Skeletal muscle satellite cell (primary cell): Measurements from ENCODE around the gene CABP7. TPM values are rescaled to one million over a fixed set of nuclear protein-coding genes. Genes with fewer than 3 reads are reported as not detected.
A peak's percentile ranks its signal among the peaks of the same experiment; 100 is the strongest.

ENCODE experiments used
- H3K27me3 ChIP-seq: 2 replicates; pipeline ENCODE4 v1.7.0; 2013; ENCODE audit warnings: low read length; ENCODE audit not compliant: control insufficient read depth, insufficient read depth
- H3K36me3 ChIP-seq: 2 replicates; pipeline ENCODE4 v1.7.0; 2013; ENCODE audit warnings: mild to moderate bottlenecking, control low read depth, low read length; ENCODE audit not compliant: insufficient read depth
- H3K4me1 ChIP-seq: 2 replicates; pipeline ENCODE4 v1.7.0; 2013; ENCODE audit warnings: low read length; ENCODE audit not compliant: control insufficient read depth, insufficient read depth
- H3K4me2 ChIP-seq: 2 replicates; pipeline ENCODE4 v1.7.0; 2013; ENCODE audit warnings: mild to moderate bottlenecking, low read length
- H3K4me3 ChIP-seq: 2 replicates; pipeline ENCODE4 v1.7.0; 2013; ENCODE audit warnings: low read length
- H3K9ac ChIP-seq: 2 replicates; pipeline ENCODE4 v1.7.0; 2013; ENCODE audit warnings: mild to moderate bottlenecking, low read depth, low read length, moderate library complexity
- H3K9me3 ChIP-seq: replicated peaks from 2 replicates; pipeline ENCODE4 v1.7.0; 2013; ENCODE audit warnings: mild to moderate bottlenecking, control low read depth, low read length
- total RNA-seq: library from RNA; depleted of rRNA; stranded (reverse); fragments of >200 nt; gene quantifications from 2 replicates; pipeline ENCODE4 v1.2.3, GENCODE V29; 2012; rRNA removed

The CABP7 gene
- not detected in 2 replicates for total RNA-seq

GRCh38 chr22:29719899-29720645 lies at the start of gene CABP7:
Gene CABP7, plus strand, starts transcription at chr22:29720003. Its CDS starts 422 bp downstream, at chr22:29720425.
- Histone ChIP-seq H3K36me3 (no peaks in the 10 kb centered on the region), H3K4me3 (no peak within 1 kb of the TSS), H3K4me1 (no peaks in the 10 kb centered on the region), H3K9ac (no peak within 1 kb of the TSS), H3K4me2 (peak within 1 kb of the TSS; percentile 62), H3K27me3 (peaks cover 71% of the 10 kb centered on the region), H3K9me3 (no peaks in the 10 kb centered on the region)

DNA sequence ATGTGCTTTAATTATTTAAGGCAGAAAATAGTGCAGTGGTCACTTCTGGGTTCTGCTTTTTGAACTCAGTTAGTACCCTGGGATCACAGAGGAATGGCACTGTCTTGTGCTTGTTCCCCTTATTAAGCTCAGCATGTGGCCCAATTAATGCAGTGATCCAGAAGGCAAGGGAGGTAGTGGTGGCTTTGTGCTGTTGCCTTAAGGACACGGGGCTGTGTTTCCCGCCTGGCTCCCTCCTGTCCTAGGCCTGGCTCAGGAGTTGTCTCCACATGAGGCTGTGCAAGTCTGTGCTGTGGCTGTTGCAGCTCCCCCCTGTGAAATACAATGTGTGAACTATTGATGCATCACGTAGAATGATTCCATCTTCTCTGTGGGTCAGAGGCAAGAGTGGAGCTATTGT lies 49.2 kb upstream of the CABP7 start:
- H3K4me1 ChIP-seq = no peaks in the 10 kb centered on the region
- peaks cover 69% of the 10 kb centered on the region for H3K36me3 ChIP-seq
- H3K27me3 ChIP-seq = no peaks in the 10 kb centered on the region
- no peak overlapping the region for H3K4me3 ChIP-seq
- no peak overlapping the region for H3K9ac ChIP-seq
- no peak overlapping the region for H3K4me2 ChIP-seq
- H3K9me3 ChIP-seq = no peaks in the 10 kb centered on the region

DNA sequence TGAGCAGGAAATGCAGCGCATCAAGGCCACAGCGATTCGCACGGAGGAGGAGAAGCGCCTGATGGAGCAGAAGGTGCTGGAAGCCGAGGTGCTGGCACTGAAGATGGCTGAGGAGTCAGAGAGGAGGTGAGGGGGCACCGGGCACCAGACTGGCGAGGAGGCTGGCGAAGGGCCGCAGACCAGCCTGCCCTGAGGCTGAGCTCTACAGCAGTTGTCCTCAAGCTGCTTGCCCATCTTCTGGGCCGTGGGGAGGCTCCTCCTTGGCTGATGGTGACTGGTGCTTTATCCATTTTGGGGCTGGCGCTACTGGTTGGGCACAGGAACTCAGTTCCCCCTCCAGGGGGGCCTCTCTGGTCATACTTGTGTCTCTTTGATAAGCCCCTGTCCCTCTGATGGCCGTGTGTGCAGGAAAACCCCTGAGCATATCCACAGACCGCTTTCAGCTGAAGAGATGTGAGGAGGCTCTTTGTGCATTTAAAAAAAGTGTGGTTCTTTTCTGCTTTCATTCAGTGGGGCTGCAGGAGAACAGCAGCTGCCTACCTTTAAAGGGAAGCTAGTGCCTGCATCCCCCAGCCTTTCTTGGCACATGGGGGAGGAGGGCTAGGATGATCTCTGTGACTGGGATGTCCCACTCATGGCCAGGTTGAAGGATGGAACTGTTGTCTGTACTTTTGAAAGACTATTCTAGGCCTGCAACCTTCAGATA lies 46.3 kb upstream of the CABP7 start:
- no peaks in the 10 kb centered on the region for H3K9me3 ChIP-seq
- no peak overlapping the region for H3K9ac ChIP-seq
- peaks cover 78% of the 10 kb centered on the region for H3K36me3 ChIP-seq
- no peak overlapping the region for H3K4me3 ChIP-seq
- H3K4me1 ChIP-seq = no peaks in the 10 kb centered on the region
- no peaks in the 10 kb centered on the region for H3K27me3 ChIP-seq
- H3K4me2 ChIP-seq = no peak overlapping the region

DNA sequence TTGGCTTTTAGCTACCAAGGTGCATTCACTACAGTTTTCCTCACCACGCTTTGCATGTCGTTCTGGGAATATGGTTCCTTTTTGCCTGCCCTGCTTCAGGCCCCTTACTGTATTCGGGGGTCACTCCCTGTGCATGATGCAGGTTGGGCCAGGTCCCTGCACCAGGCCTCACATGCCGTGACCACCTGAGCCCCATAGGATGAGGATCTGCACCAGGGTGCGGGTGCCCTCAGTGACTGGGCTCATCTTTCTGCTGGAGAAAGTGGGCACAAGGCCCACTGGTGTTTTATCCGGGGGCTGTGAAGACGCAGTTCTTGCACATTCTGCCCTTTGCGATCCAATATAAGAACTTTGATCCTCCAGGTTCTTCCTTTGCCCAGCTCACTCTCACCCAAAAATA lies 45.7 kb upstream of the CABP7 start:
- H3K9me3 ChIP-seq = no peaks in the 10 kb centered on the region
- no peaks in the 10 kb centered on the region for H3K27me3 ChIP-seq
- H3K4me1 ChIP-seq = no peaks in the 10 kb centered on the region
- H3K36me3 ChIP-seq = peaks cover 78% of the 10 kb centered on the region
- H3K4me3 ChIP-seq = no peak overlapping the region
- no peak overlapping the region for H3K9ac ChIP-seq
- no peak overlapping the region for H3K4me2 ChIP-seq

GRCh38 chr22:29679316-29679715 lies 40.5 kb upstream of the CABP7 start:
- Histone ChIP-seq H3K9ac (no peak overlapping the region), H3K27me3 (no peaks in the 10 kb centered on the region), H3K36me3 (peaks cover 90% of the 10 kb centered on the region), H3K9me3 (no peaks in the 10 kb centered on the region), H3K4me1 (no peaks in the 10 kb centered on the region), H3K4me3 (no peak overlapping the region), H3K4me2 (no peak overlapping the region)

GRCh38 chr22:29683536-29683935 lies 36.3 kb upstream of the CABP7 start:
- Histone ChIP-seq H3K9me3 (no peaks in the 10 kb centered on the region), H3K4me2 (no peak overlapping the region), H3K36me3 (peaks cover 77% of the 10 kb centered on the region), H3K4me1 (no peaks in the 10 kb centered on the region), H3K27me3 (no peaks in the 10 kb centered on the region), H3K4me3 (no peak overlapping the region), H3K9ac (no peak overlapping the region)

DNA sequence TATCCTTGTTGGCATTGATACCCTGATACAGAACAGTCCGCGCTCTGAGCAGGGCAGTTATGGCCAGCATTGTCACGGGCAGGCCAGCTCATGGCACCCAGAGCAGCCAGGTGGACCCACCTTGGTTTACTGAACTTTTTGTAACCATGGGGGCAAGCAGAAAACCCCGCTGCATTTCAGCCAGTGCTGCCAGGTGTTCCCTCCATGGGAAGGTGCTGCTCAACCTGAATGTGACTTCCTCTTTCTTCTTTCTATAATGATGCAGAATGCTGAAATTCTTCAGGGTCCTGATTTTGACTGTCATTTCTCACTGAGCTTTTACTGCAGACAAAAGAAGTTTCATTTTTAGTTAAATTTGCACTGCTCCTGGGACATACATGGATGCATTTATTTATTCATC lies 35.6 kb upstream of the CABP7 start:
- no peaks in the 10 kb centered on the region for H3K27me3 ChIP-seq
- H3K9me3 ChIP-seq = no peaks in the 10 kb centered on the region
- no peak overlapping the region for H3K4me3 ChIP-seq
- H3K4me2 ChIP-seq = no peak overlapping the region
- H3K36me3 ChIP-seq = peaks cover 70% of the 10 kb centered on the region
- H3K9ac ChIP-seq = no peak overlapping the region
- peaks cover 2% of the 10 kb centered on the region for H3K4me1 ChIP-seq

DNA sequence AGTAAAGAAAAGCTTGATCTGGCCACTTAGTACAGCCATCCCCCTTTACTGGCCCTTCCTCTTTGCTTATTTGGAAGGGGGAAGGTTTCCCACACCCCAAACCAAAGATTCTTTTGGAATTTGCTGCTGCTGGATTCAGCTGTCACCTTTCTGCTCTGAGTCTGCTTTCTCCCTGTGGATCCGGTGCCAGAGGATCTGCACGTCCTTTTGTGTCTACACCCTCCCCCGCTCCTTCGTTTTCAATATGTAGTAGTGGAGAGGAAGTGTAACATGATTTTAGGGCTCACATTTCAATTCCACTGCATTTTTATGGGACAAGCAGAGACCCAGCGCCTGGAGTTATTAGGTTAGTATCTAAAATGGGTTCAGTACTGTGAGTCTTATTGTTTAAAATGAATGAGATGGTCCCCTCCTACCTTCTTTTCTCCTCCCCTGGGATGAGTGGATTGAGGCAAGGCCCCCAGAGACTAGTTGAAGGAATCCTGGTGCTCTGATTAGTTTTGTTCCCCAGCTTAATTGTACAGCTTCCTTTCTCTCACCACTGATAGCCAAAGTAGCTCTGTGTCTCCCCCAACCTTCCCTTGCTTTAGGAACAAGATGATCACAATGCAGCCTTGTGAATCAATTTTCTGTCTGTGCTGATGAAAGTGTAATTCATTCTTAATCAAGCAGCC lies 30.5 kb upstream of the CABP7 start:
- H3K4me2 ChIP-seq = no peak overlapping the region

GRCh38 chr22:29689880-29690213 lies 30.0 kb upstream of the CABP7 start:
- no peak overlapping the region for H3K4me3 ChIP-seq
- H3K27me3 ChIP-seq = no peaks in the 10 kb centered on the region
- H3K4me1 ChIP-seq = peaks cover 38% of the 10 kb centered on the region
- peaks cover 47% of the 10 kb centered on the region for H3K36me3 ChIP-seq
- peak overlapping the region; percentile 67 for H3K9ac ChIP-seq
- peak overlapping the region; percentile 36 for H3K4me2 ChIP-seq
- H3K9me3 ChIP-seq = no peaks in the 10 kb centered on the region

More for the DNA sequence above, 30.5 kb upstream of the CABP7 start:
- peaks cover 47% of the 10 kb centered on the region for H3K36me3 ChIP-seq
- no peaks in the 10 kb centered on the region for H3K27me3 ChIP-seq
- peaks cover 33% of the 10 kb centered on the region for H3K4me1 ChIP-seq
- no peak overlapping the region for H3K4me3 ChIP-seq
- peak overlapping the region; percentile 11 for H3K9ac ChIP-seq
- no peaks in the 10 kb centered on the region for H3K9me3 ChIP-seq

GRCh38 chr22:29690476-29690875 lies 29.3 kb upstream of the CABP7 start:
- Histone ChIP-seq H3K4me1 (peaks cover 44% of the 10 kb centered on the region), H3K36me3 (peaks cover 51% of the 10 kb centered on the region), H3K9me3 (no peaks in the 10 kb centered on the region), H3K4me3 (no peak overlapping the region), H3K4me2 (peak overlapping the region; percentile 36), H3K9ac (peak overlapping the region; percentile 67), H3K27me3 (no peaks in the 10 kb centered on the region)

GRCh38 chr22:29691636-29692326 lies 28.0 kb upstream of the CABP7 start:
- no peak overlapping the region for H3K9ac ChIP-seq
- no peaks in the 10 kb centered on the region for H3K9me3 ChIP-seq
- H3K4me2 ChIP-seq = no peak overlapping the region
- no peak overlapping the region for H3K4me3 ChIP-seq
- H3K27me3 ChIP-seq = no peaks in the 10 kb centered on the region
- H3K4me1 ChIP-seq = peaks cover 46% of the 10 kb centered on the region
- H3K36me3 ChIP-seq = peaks cover 48% of the 10 kb centered on the region
